Lower leg skin (tissue), 3 donors: ENCODE data around the gene STOML1.

ENCODE experiments used
- POLR2A ChIP-seq, 2 donors: fragments of 450-650 bp; IDR thresholded peaks; one replicate each; pipeline ENCODE4 v1.6.1; 2016 to 2017; ENCODE audit warnings: antibody characterized with exemption in 2 of 2, mild to moderate bottlenecking in 1 of 2, moderate library complexity in 1 of 2
- TF ChIP-seq, protein P1 (sequence below), 3 donors: fragments of 450-650 bp; IDR thresholded peaks; one replicate each; pipeline ENCODE4 v1.5.1; 2016; ENCODE audit warnings: antibody characterized with exemption in 3 of 3, mild to moderate bottlenecking in 3 of 3, moderate library complexity in 2 of 3

DNA sequence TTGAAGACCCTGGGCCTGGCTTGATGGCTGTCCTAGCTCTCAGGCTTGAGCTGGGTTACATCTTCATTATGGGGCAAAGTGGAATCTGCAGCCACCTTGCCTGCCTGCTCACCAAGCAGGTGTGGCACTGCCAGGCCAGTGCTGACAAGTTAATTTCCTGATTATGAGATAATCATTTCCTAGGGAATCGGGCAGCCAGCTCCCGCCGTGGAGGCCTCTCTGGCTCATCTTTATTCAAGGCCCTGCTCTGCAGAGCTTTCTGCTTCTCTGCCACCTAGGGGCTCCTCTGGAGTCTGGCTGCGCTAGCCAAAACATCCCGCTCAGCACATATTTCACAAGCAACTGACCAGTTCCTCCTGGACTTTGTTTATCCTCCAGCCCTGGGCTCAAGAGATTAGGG lies 55.9 kb downstream of the STOML1 start:
- TF ChIP-seq, protein P1, sequence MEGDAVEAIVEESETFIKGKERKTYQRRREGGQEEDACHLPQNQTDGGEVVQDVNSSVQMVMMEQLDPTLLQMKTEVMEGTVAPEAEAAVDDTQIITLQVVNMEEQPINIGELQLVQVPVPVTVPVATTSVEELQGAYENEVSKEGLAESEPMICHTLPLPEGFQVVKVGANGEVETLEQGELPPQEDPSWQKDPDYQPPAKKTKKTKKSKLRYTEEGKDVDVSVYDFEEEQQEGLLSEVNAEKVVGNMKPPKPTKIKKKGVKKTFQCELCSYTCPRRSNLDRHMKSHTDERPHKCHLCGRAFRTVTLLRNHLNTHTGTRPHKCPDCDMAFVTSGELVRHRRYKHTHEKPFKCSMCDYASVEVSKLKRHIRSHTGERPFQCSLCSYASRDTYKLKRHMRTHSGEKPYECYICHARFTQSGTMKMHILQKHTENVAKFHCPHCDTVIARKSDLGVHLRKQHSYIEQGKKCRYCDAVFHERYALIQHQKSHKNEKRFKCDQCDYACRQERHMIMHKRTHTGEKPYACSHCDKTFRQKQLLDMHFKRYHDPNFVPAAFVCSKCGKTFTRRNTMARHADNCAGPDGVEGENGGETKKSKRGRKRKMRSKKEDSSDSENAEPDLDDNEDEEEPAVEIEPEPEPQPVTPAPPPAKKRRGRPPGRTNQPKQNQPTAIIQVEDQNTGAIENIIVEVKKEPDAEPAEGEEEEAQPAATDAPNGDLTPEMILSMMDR (IDR thresholded peaks at IDR 0.05), result no peak
- TF ChIP-seq POLR2A (IDR thresholded peaks at IDR 0.05), result no peak
